ENCODE data around the gene GEN1.

The GEN1 gene, protein sequence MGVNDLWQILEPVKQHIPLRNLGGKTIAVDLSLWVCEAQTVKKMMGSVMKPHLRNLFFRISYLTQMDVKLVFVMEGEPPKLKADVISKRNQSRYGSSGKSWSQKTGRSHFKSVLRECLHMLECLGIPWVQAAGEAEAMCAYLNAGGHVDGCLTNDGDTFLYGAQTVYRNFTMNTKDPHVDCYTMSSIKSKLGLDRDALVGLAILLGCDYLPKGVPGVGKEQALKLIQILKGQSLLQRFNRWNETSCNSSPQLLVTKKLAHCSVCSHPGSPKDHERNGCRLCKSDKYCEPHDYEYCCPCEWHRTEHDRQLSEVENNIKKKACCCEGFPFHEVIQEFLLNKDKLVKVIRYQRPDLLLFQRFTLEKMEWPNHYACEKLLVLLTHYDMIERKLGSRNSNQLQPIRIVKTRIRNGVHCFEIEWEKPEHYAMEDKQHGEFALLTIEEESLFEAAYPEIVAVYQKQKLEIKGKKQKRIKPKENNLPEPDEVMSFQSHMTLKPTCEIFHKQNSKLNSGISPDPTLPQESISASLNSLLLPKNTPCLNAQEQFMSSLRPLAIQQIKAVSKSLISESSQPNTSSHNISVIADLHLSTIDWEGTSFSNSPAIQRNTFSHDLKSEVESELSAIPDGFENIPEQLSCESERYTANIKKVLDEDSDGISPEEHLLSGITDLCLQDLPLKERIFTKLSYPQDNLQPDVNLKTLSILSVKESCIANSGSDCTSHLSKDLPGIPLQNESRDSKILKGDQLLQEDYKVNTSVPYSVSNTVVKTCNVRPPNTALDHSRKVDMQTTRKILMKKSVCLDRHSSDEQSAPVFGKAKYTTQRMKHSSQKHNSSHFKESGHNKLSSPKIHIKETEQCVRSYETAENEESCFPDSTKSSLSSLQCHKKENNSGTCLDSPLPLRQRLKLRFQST

DNA sequence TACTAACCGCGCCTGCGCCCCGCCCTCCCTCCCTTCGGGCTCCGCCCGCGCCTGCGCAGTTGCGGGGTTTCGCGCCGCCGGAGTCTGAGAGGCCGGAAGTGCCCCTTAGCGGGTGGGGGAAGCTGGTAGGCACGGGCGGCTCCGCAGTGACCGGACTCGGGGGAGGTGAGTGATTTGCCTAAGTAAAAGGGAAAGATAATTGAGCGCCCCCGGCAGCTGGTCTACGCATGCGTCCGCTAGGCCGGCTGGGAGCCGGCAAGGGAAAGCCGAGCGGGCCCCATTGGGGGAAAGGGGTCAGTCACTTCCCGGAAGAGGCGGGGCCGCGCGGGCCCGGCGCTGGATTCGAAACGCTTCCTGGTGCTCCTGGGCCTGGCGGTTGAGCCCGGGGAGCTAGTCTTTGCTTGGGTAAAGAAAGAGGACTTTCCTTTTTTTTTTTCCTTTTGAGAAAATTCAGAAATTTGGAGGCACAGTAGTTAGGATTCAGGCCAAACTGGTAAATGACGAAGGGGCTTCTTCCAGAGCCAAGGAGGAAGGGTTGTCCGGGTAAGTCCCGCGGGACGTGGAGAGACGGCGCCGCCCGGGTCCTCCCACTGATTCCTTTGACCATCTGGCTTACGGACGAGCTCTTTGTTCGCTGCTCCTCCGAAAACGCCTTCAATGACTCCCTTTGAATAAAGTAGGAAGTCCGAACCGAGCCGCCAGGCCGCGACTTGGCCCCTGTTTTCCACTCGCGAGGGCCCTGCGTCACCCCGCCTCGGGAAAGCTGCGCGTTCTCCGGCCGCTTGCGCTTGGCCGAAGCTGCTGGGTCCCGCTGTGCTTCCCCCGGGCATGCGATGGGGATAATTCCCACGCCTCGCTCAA, at the start of gene GEN1, which contains the start of gene SMC6:
Gene GEN1 (plus strand): TSS at position 336 of the 861 bp plus-strand sequence. CDS start 5,806 bp downstream, outside the sequence.
Gene SMC6 (minus strand): TSS at position 8 of the 861 bp plus-strand sequence. CDS start 7,864 bp downstream, outside the sequence.
- DNase-seq = peak; percentile 96

DNA sequence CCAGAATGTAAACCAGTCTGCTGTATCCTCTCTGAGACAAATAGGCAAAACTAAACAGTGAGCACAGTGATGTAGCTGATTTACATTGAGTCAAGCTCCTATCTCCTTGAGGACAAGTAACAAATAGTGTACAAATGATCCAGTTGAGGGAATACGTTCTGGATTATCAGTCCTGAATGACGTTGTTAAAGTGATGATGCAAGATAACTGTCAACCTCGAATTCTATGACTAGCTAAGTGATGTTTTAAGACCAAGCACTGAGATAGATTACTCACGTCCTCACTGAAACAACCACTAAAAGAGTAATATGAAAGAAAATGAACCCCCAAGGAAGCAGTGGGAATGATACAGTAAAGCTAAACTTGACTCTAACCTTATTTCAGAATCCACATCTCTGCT, 47.1 kb upstream of the GEN1 start:
- no peak for DNase-seq

DNA sequence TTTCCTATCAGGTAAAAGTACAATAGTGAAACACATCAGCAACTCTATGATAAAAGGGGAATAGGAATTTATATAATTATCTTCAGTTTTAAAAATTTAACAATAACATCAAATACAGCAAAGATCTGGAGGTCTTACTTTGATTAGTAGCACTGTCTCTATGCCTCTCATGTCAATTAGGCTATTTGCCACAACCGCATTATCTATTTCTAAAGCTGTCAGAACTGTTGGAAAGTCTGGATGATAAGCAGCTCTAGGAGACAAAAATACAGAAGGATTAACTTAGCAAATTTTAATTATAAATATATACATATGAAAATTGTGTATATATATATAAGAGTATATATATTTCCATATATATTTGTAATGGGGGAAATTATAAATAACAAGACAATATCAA, 45.4 kb upstream of the GEN1 start:
- no peak for DNase-seq

DNA sequence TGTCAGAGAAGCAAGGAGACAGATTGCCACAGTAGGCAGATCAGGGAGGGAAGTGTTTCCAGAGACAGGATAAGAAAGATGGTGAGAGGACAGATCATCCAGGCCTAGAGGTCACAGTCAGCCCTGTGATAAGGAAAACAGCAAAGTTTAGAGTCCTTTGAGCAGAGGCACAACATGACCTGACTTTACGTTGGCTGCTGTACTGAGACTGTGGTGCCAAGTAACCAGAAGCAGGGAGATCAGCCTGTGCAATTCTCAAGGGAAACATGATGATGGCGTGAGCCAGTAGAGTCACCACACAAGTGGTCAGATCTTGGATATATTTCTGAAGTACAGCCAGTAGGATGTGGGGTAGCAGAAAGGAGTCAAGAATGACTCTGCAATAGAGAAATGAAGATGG, 44.0 kb upstream of the GEN1 start:
- peak; percentile 4 for DNase-seq

DNA sequence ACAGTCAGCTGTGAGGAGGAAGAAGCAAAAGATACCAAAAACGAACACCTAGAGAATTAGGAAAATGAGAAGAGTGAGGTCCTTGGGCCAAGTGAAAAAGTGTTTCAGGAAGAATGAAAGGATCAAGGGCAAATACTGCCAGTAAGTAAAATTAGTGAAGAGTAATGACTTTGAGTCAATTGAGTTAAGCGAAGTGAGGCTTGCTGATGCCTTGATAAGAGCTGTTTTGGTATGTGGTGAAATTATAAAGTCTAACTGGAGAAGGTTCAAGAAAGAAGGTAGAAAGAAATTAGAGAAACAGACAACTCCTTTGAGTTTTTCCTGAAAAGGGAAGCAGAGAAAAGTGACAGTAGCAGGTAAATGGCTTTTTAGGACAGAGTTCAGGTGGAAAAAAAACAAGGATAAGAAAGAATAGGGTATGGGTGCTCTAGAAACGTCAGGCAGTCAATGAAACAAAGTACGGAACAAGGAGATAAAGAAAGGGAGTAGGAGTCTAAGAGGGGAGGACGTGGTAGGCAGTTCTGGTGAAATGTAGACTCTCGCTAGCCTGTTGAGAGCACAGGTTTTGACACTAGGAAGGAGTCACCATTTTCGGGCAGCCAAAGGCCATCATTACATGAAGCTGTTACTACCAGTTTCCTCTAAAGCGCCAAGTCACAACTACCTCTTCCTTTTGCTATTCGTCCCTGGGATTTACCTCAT, 43.2 kb upstream of the GEN1 start:
- DNase-seq = no peak

DNA sequence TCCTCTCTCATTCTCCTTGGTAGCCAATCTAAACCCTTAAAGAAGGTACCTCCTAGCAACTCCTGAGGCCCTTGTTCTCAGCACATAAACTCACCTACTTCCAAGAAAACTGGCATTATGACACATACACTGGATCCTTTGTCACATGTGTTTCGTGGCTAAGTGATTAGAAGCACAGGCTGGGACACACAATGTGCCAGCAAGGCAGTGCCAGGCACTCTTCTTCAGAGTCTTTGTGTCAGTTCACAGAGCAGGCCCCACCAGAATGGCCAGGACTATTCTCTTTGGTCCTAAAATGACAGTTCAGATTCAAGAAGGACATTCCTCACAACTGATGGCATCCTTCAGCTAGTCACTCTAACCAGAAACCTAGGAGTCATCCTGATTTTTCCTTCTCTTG, 40.6 kb upstream of the GEN1 start:
- DNase-seq = no peak

DNA sequence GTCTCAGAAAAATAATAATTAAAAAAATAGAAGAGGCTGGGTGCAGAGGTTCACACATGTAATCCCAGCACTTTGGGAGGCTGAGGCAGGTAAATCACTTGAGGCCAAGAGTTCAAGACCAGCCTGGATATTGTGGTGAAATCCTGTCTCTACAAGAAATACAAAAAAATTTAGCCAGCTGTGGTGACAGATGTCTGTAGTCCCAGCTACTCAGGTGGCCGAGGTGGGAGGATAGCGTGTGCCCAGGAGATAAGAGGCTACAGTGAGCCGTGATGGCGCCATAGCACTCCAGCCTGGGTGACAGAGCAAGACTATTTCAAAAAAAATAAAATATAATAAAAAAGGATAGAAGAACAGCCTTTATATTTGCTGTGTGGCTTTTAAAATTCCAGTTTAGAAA, 36.3 kb upstream of the GEN1 start:
- DNase-seq = no peak

DNA sequence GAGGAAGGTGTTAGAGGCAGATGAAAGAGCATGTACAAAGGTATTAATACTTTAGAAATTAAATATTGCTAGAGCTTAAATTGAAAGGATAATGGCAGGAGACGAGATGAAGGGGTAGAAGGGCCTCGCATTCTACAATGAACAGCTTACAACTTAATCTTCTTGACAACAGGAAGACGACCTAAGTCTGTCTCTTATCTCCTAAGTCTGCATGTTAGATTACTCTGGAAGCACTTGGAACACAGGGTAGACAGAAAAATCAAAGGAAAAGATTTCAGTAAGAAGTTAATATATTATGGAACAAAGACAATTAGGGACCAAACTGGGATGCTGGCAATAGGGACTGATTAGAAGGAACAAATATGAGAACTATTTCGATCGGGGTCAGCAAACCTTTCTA, 35.2 kb upstream of the GEN1 start:
- DNase-seq = no peak

DNA sequence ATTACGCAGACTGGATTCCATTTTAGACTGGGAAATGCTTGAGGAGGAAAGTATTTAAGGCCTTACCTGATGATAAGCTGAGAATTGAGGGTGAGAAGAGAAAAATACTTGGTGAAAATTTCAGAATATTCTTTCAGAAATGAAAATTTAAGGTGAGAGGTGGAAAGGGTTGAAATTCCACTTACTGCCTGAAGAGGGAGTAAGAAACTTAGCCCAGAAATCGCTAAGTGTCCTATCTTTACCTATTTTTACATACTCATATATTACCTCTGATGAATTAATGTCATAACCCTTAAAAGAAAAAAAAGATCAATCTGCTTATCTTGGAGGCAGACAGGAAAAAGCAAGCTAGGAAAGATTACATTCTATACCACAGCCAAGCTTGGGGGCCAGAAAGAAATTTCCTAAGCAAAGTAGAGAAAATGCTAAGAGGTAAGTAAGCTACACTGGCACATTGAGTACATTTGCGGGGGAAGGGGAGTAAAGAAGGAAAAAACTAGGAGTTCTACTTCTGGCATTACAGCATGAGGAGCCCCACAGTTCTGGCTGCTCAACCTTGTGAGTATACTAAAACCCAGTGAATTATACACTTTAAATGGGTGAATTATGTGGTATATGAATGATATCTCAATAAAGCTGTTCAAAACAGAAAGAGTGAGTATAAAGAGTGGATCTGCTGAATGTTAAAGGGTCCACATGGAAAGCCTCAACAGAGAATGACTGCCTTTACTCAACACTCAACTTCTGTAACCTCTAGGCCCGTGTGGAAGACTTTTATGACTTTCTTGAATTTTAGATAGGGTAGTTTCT, 34.2 kb upstream of the GEN1 start:
- peak; percentile 8 for DNase-seq

DNA sequence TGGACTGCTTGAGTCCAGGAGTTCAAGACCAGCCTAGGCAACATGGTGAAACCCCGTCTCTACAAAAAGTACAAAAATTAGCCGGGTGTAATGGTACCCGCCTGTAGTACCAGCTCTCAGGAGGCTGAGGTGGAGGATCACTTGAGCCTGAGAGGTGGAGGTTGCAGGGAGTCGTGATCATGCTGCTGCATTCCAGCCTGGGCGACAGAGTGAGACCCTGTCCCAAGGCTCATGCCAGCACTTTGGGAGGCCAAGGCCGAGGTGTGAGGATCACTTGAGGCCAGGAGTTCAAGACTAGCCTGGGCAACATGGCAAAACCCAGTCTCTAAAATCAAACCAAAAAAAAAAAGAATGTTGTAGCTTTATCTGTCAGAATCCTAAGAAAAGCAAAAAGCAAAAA, 25.7 kb upstream of the GEN1 start:
- DNase-seq = no peak

DNA sequence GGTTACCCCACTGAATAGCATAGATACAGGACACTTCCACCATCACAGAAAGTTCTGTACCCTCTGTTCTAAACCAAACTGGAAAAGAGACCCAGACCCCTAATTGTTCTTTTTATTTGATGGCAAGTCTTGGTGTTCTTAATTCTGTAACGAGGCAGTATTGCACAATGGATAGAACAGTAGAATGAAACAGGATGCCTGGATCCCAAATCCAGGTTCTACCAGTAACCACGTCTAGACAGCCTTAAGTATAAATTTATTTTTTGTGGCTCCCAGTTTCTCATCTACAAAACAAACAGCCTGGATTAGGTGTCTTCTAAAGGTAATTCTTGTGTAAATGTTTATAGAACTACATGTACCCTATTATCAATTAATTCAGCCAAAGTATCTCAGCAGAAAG, 24.1 kb upstream of the GEN1 start:
- no peak for DNase-seq

DNA sequence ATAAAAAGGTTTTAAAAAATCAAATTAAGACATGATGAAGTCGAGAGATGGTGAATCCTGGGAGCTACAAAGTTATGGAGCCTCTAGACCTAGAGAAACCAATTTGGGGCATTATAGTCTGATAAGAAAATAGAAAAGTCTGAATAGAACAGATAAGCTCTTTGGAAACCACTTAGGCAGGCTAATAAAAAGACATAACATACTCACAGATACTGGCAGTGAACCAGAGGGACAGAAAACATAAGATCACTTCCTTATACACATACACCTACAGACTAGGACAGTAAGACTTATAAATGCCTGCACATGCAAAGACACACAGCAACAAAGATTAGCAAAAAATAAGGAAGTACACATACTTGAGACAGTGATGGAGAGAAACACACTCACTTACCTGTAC, 20.3 kb upstream of the GEN1 start:
- no peak for DNase-seq

DNA sequence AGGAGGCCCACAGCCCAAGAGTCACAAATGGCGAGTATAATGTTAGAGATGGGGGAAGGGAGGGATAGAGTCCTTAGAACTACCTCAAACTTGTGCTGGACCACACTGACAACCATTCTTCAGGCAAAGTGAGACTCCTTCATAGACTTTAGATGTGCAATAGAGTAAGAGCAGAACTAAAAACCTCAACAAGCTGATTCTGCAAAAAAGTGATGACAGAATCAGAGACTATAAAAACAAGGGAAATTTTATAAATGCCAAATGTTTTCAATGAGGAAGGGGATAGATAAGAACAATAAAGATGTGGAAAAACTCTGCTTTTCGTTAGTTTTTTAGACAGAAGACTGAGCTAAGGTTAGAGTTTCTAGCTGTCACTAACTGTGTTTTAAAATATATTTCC, 18.1 kb upstream of the GEN1 start:
- no peak for DNase-seq

DNA sequence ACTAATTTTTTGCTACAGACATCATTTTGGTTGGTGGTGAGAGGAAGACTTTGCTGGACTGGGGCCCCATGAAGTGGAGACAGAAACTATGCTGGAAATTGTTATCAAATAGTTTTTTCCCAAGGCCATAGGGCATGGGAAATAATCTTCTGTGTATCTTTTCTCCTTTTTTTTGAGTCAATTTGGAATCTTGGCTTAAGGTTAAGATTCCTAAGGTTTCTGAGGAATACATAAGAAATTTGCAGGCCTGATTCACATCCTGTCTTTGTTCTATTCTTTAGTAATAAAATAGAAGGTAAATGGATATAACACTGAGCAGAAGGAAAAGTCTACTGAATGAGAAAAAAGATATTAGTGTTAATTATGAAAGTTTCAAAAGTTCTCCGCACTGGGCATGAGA, 16.9 kb upstream of the GEN1 start:
- DNase-seq = peak; percentile 80

DNA sequence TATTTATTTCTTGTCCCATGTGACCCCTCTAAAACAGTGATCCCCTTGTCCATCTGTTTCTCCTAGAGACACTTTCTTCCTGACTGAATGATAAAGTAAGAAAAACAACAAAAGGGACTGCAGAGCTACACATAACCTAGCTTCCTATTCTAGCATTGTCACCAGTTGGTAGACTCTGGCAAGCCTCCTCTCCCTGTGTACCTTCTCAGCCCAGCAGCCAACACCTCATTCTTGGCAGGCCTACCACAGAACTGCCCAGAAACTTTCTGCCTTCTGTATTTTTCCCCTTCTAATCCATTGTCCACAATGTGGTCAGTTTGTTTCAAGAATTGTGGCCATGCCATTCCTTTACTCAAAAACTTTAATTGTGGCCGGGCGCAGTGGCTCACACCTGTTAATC, 13.7 kb upstream of the GEN1 start:
- DNase-seq = no peak

DNA sequence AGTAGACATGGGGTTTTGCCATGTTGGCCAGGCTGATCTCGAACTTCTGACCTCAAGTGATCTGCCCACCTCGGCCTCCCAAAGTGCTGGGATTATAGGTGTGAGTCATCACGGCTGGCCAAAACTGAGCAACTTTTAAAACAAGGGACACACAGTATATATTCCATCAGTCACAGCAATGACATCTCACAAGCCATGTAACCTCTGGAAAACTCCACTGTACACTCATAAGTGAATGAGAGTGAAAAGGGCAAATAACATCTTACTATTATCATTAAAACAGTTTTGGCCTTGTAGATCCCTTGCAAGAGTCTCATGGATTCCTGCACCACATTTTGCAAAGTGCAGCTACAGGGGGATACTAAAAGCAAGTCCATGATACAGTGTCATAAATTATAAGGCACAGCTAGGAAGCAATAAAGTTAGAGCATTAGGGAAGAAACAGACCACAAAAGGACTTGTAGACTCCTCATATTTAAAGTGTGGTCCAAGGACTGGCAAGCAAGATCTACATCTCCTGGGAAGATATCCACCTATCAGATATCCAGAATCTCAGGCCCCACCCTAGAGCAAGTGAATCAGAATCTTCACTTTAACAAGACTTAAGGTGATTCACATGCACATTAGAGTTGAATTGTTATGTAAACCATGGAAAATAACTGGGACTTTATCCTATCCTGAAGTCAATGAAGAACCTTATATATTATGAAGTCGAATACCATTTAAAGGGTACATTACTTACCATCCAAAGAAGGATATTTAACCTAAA, 6.1 kb upstream of the GEN1 start:
- DNase-seq = peak; percentile 34

DNA sequence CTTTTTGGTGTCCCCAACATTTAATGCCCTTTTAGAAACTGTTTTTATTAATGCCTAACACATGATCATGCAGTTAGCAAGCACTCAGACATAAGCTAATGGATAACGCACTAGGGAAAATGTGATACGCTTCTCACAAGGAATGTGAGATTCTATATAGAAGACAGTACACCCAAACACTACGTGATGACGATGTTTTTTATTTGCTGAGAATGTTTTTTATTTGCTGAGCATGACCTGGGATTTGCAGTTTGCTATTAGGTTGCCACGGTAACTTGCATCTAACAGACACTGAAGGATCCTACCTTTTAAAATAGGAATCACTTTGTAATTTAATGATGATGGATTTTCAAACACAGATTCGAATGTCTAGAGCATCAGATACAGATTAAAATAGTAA, 5.2 kb upstream of the GEN1 start:
- no peak for DNase-seq

DNA sequence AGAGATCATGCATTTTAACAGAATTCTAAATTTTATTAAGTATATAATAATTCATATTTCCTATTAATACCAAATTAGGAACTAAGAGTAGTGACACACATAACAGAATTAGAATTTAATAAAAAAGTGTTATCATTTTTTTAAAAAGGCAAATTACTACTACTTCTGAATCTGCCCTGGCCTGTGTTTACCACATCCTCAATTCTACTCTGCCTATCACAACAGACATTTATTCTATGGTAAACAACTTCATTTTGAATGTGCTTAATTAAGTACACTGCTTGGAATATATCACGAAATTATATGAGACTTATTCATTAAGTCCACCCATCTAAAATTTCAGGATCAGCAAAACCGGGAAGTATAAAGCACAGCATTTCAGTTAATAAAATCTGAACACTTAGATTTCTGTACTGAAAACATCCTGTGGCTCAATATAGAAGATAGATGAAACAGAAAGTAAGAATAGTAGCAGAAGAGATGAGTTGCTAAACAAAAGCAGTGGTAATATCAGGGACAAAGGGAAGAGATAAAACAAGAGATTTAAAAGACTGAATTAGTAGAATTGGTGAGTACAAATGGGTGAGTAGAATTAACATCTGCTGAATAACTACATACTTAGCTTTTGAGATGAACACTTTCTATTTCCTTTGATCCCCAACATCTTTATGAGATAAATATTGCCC, 4.0 kb upstream of the GEN1 start:
- no peak for DNase-seq

DNA sequence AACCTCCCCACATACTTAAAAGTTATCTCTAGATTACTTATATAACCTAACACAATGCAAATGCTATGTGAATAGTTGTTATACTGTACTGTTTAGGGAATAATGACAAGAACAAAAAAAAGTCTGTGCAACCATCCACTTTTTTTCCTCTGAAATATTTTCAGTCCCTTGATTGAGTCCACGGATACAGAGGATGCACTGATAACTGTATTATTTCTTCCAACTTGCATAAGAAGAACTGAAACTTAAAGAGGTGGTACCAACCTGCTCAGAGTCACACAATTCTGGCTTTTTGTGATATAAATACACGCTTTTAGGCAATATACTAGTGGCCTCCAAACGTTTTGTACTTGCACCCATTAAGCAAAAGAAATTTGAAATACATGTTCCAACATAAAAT, 1.7 kb upstream of the GEN1 start:
- no peak for DNase-seq
